K562 (cell line): ENCODE data around the gene USP14.

Experiments used
- CBX8 ChIP-seq: fragments of 200-600 bp; sonication (generic); IDR thresholded peaks from 2 replicates; pipeline ENCODE4 v1.6.1; 2012; ENCODE audit warnings: borderline replicate concordance, mixed run types, low read depth, mild to moderate bottlenecking, moderate library complexity, mixed read lengths, low read length, control low read depth, inconsistent platforms; ENCODE audit not compliant: poor library complexity, severe bottlenecking; ENCODE audit errors: extremely low read depth
- CTCF ChIP-seq, 3 experiments: IDR thresholded peaks in 2 of 3; conservative IDR thresholded peaks in 1 of 3; 2 replicates each; pipeline ENCODE4 v1.5.1; 2011 to 2012; ENCODE audit warnings: low read length in 3 of 3, mild to moderate bottlenecking in 3 of 3, control low read depth in 2 of 3, improper control_type of control experiment in 1 of 3, inconsistent platforms in 1 of 3, low read depth in 1 of 3, mixed read lengths in 1 of 3, moderate library complexity in 1 of 3; ENCODE audit not compliant: insufficient read depth in 2 of 3
- ETV6 ChIP-seq, 3 experiments: fragments of 150-350 bp in 1 of 3; sonication (generic) in 1 of 3; formaldehyde crosslinking in 1 of 3; IDR thresholded peaks; 2 replicates each; pipeline versions ENCODE4 v1.6.1 to v1.8.0; 2014 to 2022; ENCODE audit warnings: borderline replicate concordance in 2 of 3, low read depth in 2 of 3, antibody characterized with exemption in 1 of 3, low read length in 1 of 3, mild to moderate bottlenecking in 1 of 3, missing genetic modification reagents in 1 of 3
- MAFK ChIP-seq: IDR thresholded peaks from 2 replicates; pipeline ENCODE4 v1.6.1; 2011; ENCODE audit warnings: low read length, improper control_type of control experiment
- MAZ ChIP-seq, 2 experiments: fragments of 450-650 bp in 1 of 2; sonication (generic) in 1 of 2; formaldehyde crosslinking; IDR thresholded peaks in 1 of 2; conservative IDR thresholded peaks in 1 of 2; 2 replicates each; pipeline versions ENCODE4 v1.4.0 to v1.5.0; 2020; ENCODE audit warnings: mild to moderate bottlenecking in 1 of 2, missing genetic modification reagents in 1 of 2
- MTA3 ChIP-seq: fragments of 450-650 bp; formaldehyde crosslinking; IDR thresholded peaks from 2 replicates; pipeline ENCODE4 v1.6.1; 2017; ENCODE audit warnings: mild to moderate bottlenecking, borderline replicate concordance
- POLR2A ChIP-seq: fragments of 450-650 bp; conservative IDR thresholded peaks from 2 replicates; pipeline ENCODE4 v1.6.1; 2016
- RFX5 ChIP-seq: IDR thresholded peaks from 2 replicates; pipeline ENCODE4 v1.6.1; 2011; ENCODE audit warnings: low read depth, mild to moderate bottlenecking, improper control_type of control experiment, low read length
- SRSF1 ChIP-seq: fragments of 200-400 bp; formaldehyde crosslinking; IDR thresholded peaks from 2 replicates; pipeline ENCODE4 v1.6.1; 2017; ENCODE audit warnings: mild to moderate bottlenecking, low read depth, low read length, moderate library complexity
- ZBTB33 ChIP-seq: sonication (generic); formaldehyde crosslinking; IDR thresholded peaks from 2 replicates; pipeline ENCODE4 v1.8.1; 2023; ENCODE audit warnings: mild to moderate bottlenecking, missing genetic modification reagents
- ZNF551 ChIP-seq: fragments of 250-450 bp; sonication (Bioruptor Pico); IDR thresholded peaks from 2 replicates; pipeline ENCODE4 v1.5.0; 2021; ENCODE audit warnings: mild to moderate bottlenecking, moderate library complexity

GRCh38 chr18:215448-216010 lies 57.2 kb downstream of the USP14 start:
- TF ChIP-seq POLR2A (peak; percentile 28; the same call in 1 of the 2 replicates), ZBTB33 (CRISPR knock-in tag) (no peak), CTCF (IDR thresholded peaks at IDR 0.05 in 2 of 3, conservative IDR thresholded peaks at IDR 0.05 in 1 of 3; ENCODE audit: insufficient read depth in 2 of 3, low read depth in 1 of 3, low read length in 3 of 3) (no peak), CBX8 (no peak), RFX5 (no peak), MAFK (no peak), ZNF551 (no peak), ETV6 (IDR thresholded peaks at IDR 0.05; ENCODE audit: borderline replicate concordance in 1 of 2, low read depth in 2 of 2, low read length in 1 of 2) (no peak), ETV6 (CRISPR knock-in tag; IDR thresholded peaks at IDR 0.05; ENCODE audit: borderline replicate concordance) (no peak), SRSF1 (no peak), MAZ (CRISPR knock-in tag; conservative IDR thresholded peaks at IDR 0.05 in 1 of 2, IDR thresholded peaks at IDR 0.05 in 1 of 2) (no peak), MTA3 (no peak)
